Endothelial cell of umbilical vein (primary cell): ENCODE data around the gene GMPR2. TPM values are rescaled to one million over a fixed set of nuclear protein-coding genes. Genes with fewer than 3 reads are reported as not detected.

Experiments used
- BruUV-seq: library from RNA; stranded (reverse); fragments of 400-500 nt; replicated peaks from 2 replicates; lab custom pipeline; 2021; lab: Mats Ljungman, UMichigan
- CTCF ChIA-PET: fragments of 300-600, 350-600 bp; sonication (Branson Sonifier 250); formaldehyde crosslinking; loops from one replicate; lab custom pipeline; 2021; ENCODE audit warnings: antibody characterized with exemption, inconsistent platforms; lab: Charles Lee
- POLR2A ChIA-PET: fragments of 300-600, 350-600 bp; sonication (Branson Sonifier 250); formaldehyde crosslinking; loops from one replicate; lab custom pipeline; 2021; ENCODE audit warnings: antibody characterized with exemption, inconsistent platforms; lab: Charles Lee
- DNase-seq: peaks from one replicate; pipeline ENCODE4 v3.0.0-alpha.2; 2011; ENCODE audit warnings: low read depth, low spot score
- FAIRE-seq: peaks from 2 replicates; lab custom pipeline; 2011; peaks lifted over from hg19 to GRCh38; lab: Jason Lieb, UNC
- H2AFZ ChIP-seq: 2 replicates; pipeline ENCODE4 v1.6.0; 2012; ENCODE audit warnings: low read depth, low read length, control low read depth, inconsistent platforms
- H3K27ac ChIP-seq: 2 replicates; pipeline ENCODE4 v1.5.1; 2011; ENCODE audit warnings: low read depth, mild to moderate bottlenecking, control low read depth, low read length, moderate library complexity; ENCODE audit not compliant: insufficient read depth
- H3K27me3 ChIP-seq, 2 experiments: 2 replicates each; pipeline versions ENCODE4 v1.6.0 to v1.6.1; 2011; ENCODE audit warnings: low read length in 2 of 2, mixed read lengths in 1 of 2; ENCODE audit not compliant: control insufficient read depth in 2 of 2, insufficient read depth in 2 of 2
- H3K36me3 ChIP-seq, 2 experiments: 2 replicates in 1 of 2; 3 replicates in 1 of 2; pipeline ENCODE4 v1.5.1; 2011; ENCODE audit warnings: low read length in 2 of 2, mild to moderate bottlenecking in 1 of 2, moderate library complexity in 1 of 2; ENCODE audit not compliant: control insufficient read depth in 2 of 2, insufficient read depth in 2 of 2; ENCODE audit errors: extremely low read depth in 1 of 2
- H3K4me1 ChIP-seq: 3 replicates; pipeline ENCODE4 v1.5.1; 2011; ENCODE audit warnings: mild to moderate bottlenecking, low read length; ENCODE audit not compliant: control insufficient read depth, insufficient read depth; ENCODE audit errors: extremely low read depth
- H3K4me2 ChIP-seq: 2 replicates; pipeline ENCODE4 v1.6.1; 2011; ENCODE audit warnings: low read length, control low read depth, mixed read lengths; ENCODE audit not compliant: insufficient read depth
- H3K4me3 ChIP-seq, 3 experiments: fragments of 200-600 bp in 1 of 3; sonication (generic), shearing (Covaris generic) in 1 of 3; replicated peaks in 1 of 3; 2 replicates each; pipeline ENCODE4 v1.5.1; 2011 to 2016; ENCODE audit warnings: control low read depth in 3 of 3, low read length in 3 of 3, mild to moderate bottlenecking in 2 of 3, inconsistent platforms in 1 of 3, low read depth in 1 of 3, moderate library complexity in 1 of 3; ENCODE audit not compliant: insufficient read depth in 1 of 3
- H3K79me2 ChIP-seq: 2 replicates; pipeline ENCODE4 v1.6.0; 2012; ENCODE audit warnings: low read length, inconsistent platforms; ENCODE audit not compliant: control insufficient read depth, insufficient read depth
- H3K9ac ChIP-seq: replicated peaks from 2 replicates; pipeline ENCODE3; 2011; ENCODE audit warnings: low read length, control low read depth; ENCODE audit not compliant: insufficient read depth; ENCODE audit errors: extremely low read depth
- H3K9me1 ChIP-seq: replicated peaks from 3 replicates; pipeline ENCODE4 v1.6.0; 2011; ENCODE audit warnings: mild to moderate bottlenecking, low read length; ENCODE audit not compliant: control insufficient read depth, insufficient read depth; ENCODE audit errors: extremely low read depth
- H3K9me3 ChIP-seq: replicated peaks from 2 replicates; pipeline ENCODE4 v1.5.1; 2012; ENCODE audit warnings: low read length, inconsistent platforms; ENCODE audit not compliant: control insufficient read depth, insufficient read depth
- H4K20me1 ChIP-seq: replicated peaks from 2 replicates; pipeline ENCODE3; 2011; ENCODE audit warnings: mild to moderate bottlenecking, low read length; ENCODE audit not compliant: control insufficient read depth, insufficient read depth; ENCODE audit errors: extremely low read depth
- EZH2 ChIP-seq: IDR thresholded peaks from 2 replicates; pipeline ENCODE4 v1.6.1; 2012; ENCODE audit warnings: borderline replicate concordance, low read depth, mild to moderate bottlenecking, moderate library complexity, low read length, inconsistent platforms; ENCODE audit not compliant: severe bottlenecking
- FOS ChIP-seq: IDR thresholded peaks from 2 replicates; pipeline ENCODE4 v1.6.1; 2011; ENCODE audit warnings: mild to moderate bottlenecking, low read length, moderate library complexity, borderline replicate concordance; ENCODE audit not compliant: insufficient read depth
- JUN ChIP-seq: IDR thresholded peaks from 2 replicates; pipeline ENCODE4 v1.6.1; 2011; ENCODE audit warnings: borderline replicate concordance, low read depth; ENCODE audit not compliant: insufficient read length, insufficient read depth
- MYC ChIP-seq: IDR thresholded peaks from one replicate; pipeline ENCODE4 v1.6.1; 2011; ENCODE audit warnings: mild to moderate bottlenecking, low read depth, low read length
- POLR2A ChIP-seq: IDR thresholded peaks from 2 replicates; pipeline ENCODE4 v1.6.1; 2012; ENCODE audit warnings: low read depth, mild to moderate bottlenecking, control low read depth, low read length
- dilution Hi-C: fragments of 300-500 bp; cut with MboI; formaldehyde crosslinking; loops from one replicate; pipeline ENCODE4 v1.15.0; 2019; ENCODE audit warnings: low sequenced_read_pairs; ENCODE audit not compliant: extremely low pct_ligation_motif_present
- intact Hi-C: fragments of 100-400 bp; cut with micrococcal nuclease; formaldehyde crosslinking; loops from one replicate; pipeline ENCODE4 v1.10.0; 2022
- polyA plus RNA-seq, 4 experiments: library from polyadenylated mRNA; depleted of rRNA in 3 of 4; stranded (reverse) in 3 of 4; unstranded in 1 of 4; fragments of >200 nt; gene quantifications; 2 replicates each; pipeline versions ENCODE4 v1.2.1 to v1.2.3, GENCODE V29; 2011 to 2012; ENCODE audit warnings: missing spikeins in 1 of 4
- total RNA-seq: library from RNA; stranded (reverse); gene quantifications from 2 replicates; pipeline ENCODE4 v1.2.3, GENCODE V29; 2021
- TF ChIP-seq, protein P1 (sequence below), 2 donors: IDR thresholded peaks; 1 replicate in 1 of 2; 2 replicates in 1 of 2; pipeline ENCODE4 v1.5.1; 2011; ENCODE audit warnings: low read length in 2 of 2, mild to moderate bottlenecking in 2 of 2, moderate library complexity in 2 of 2, control low read depth in 1 of 2, inconsistent platforms in 1 of 2, low read depth in 1 of 2; ENCODE audit not compliant: insufficient read depth in 1 of 2; ENCODE audit errors: extremely low read depth in 1 of 2
- TF ChIP-seq, protein P2 (sequence below): IDR thresholded peaks from 2 replicates; pipeline ENCODE4 v1.6.1; 2011; ENCODE audit not compliant: insufficient read depth, insufficient read length

The GMPR2 gene
- total and polyA plus RNA-seq, 2 donors (not counting 3 experiments of a cell fraction or from before 2014, with no cell fraction given) = 58.1 to 61.8 TPM

DNA sequence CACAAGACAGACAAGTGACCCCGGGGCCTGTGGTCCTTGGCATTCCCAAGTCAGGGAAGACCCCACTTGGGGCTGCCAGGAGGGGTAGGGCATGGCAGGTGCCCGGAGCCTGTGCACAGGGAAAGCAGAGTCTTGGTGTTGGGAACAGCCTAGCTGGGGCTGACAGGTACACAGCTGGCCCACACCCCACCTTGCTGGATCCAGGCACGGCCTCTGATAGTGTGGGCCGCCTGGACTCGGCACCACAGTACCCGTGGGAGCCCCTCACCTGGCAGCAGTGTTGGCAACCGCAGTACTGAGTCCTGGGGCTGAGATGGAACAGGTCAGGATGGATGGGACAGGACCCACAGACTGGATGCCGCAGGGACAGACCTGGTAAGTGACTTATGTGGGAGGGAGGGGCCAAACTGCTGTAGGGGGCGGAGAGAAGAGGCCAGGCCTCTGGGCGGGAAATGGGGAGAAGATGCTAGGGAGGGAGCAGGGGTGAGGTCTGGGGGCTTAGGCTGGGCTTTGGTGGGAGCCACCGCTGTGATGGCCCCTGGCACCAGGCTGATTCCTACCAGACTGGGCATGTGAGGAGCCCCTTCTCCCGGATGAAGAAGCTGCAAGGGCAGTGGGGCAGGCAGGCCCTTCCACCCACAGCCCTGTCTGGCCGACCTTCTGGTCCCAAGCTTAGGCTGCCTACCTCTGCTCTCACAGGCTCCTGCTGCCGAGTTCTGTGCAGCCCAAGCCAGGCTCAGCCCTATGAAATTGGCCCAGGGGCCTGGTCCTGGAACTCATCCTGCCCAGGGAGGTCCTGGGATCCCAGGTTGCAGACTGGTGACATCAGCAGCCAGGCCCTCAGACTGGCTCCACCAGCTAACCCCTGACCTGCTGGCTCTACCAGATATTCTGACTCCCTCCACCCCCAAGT lies 30.3 kb downstream of the GMPR2 start, which contains the start of gene TGM1:
TGM1 (minus strand) TSS at position 357 of the 913 bp plus-strand sequence. CDS start 825 bp downstream, outside the sequence.
- Histone ChIP-seq H3K4me1 (no peaks in the 10 kb centered on the region), H3K9me3 (no peaks in the 10 kb centered on the region), H3K79me2 (no peaks in the 10 kb centered on the region), H3K9ac (no peak within 1 kb of the TSS), H4K20me1 (no peaks in the 10 kb centered on the region), H3K4me2 (no peak within 1 kb of the TSS), H3K27me3 (no peaks in the 10 kb centered on the region), H3K27ac (no peak within 1 kb of the TSS), H3K4me3 (no peak within 1 kb of the TSS), H3K9me1 (no peaks in the 10 kb centered on the region), H3K36me3 (peaks cover 0 to 14% of the 10 kb centered on the region in 2 experiments), H2AFZ (no peak within 1 kb of the TSS)
- ChIA-PET CTCF (interaction anchor here (1.0 to 1.3 kb wide), 3 partner anchors 8 to 21 kb away, joined by 3 to 5 read pairs (median 3); partner anchors contain the start of gene RABGGTA), POLR2A (no interaction called here)
- intact Hi-C loops (no loop called here), dilution Hi-C loops (no loop called here)
- no peak for FAIRE-seq
- BruUV-seq = no TSS peak
- no peak for TF ChIP-seq MYC
- TF ChIP-seq EZH2 = no peak
- TF ChIP-seq, protein P1, sequence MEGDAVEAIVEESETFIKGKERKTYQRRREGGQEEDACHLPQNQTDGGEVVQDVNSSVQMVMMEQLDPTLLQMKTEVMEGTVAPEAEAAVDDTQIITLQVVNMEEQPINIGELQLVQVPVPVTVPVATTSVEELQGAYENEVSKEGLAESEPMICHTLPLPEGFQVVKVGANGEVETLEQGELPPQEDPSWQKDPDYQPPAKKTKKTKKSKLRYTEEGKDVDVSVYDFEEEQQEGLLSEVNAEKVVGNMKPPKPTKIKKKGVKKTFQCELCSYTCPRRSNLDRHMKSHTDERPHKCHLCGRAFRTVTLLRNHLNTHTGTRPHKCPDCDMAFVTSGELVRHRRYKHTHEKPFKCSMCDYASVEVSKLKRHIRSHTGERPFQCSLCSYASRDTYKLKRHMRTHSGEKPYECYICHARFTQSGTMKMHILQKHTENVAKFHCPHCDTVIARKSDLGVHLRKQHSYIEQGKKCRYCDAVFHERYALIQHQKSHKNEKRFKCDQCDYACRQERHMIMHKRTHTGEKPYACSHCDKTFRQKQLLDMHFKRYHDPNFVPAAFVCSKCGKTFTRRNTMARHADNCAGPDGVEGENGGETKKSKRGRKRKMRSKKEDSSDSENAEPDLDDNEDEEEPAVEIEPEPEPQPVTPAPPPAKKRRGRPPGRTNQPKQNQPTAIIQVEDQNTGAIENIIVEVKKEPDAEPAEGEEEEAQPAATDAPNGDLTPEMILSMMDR (IDR thresholded peaks at IDR 0.05; ENCODE audit: extremely low read depth in 1 of 2, insufficient read depth in 1 of 2, low read depth in 1 of 2, low read length in 2 of 2) = no peak
- TF ChIP-seq, protein P2, sequence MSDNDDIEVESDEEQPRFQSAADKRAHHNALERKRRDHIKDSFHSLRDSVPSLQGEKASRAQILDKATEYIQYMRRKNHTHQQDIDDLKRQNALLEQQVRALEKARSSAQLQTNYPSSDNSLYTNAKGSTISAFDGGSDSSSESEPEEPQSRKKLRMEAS = no peak
- TF ChIP-seq JUN = no peak
- no peak for TF ChIP-seq POLR2A
- TF ChIP-seq FOS = no peak
- DNase-seq = no peak
